HuH-7 (cell line): ENCODE data around the gene ZFPM1.
"Not testable (repeated sequence)": the region's sequence is repeated elsewhere in the genome, so short reads cannot be mapped to it uniquely, and the experiment has no call there.

Experiments used
- DNase-seq: peaks from one replicate; pipeline ENCODE4 v3.0.0; 2011; ENCODE audit warnings: low spot score

The ZFPM1 gene

GRCh38 chr16:88453217-88453531, at the start of gene ZFPM1:
ZFPM1 (plus strand) TSS chr16:88453280; CDS start chr16:88453639, 359 bp downstream.
- no peak for DNase-seq

GRCh38 chr16:88403794-88404581, 49.1 kb upstream of the ZFPM1 start:
- DNase-seq: no peak

GRCh38 chr16:88404769-88405168, 48.3 kb upstream of the ZFPM1 start:
- no peak for DNase-seq

GRCh38 chr16:88405216-88406060, 47.6 kb upstream of the ZFPM1 start:
- no peak for DNase-seq

- DNase-seq: no peak
Observed at GRCh38 chr16:88406096-88407041, 46.7 kb upstream of the ZFPM1 start.

- DNase-seq: no peak
Observed at GRCh38 chr16:88407042-88407420, 46.0 kb upstream of the ZFPM1 start.

- no peak for DNase-seq
Observed at GRCh38 chr16:88407807-88408206, 45.3 kb upstream of the ZFPM1 start.

- no peak for DNase-seq
Observed at GRCh38 chr16:88408561-88409142, 44.4 kb upstream of the ZFPM1 start.

GRCh38 chr16:88409296-88410065, 43.6 kb upstream of the ZFPM1 start:
- no peak for DNase-seq

- not testable (repeated sequence) for DNase-seq
Observed at GRCh38 chr16:88410297-88410968, 42.6 kb upstream of the ZFPM1 start.

GRCh38 chr16:88411951-88412576, 41.0 kb upstream of the ZFPM1 start:
- DNase-seq: no peak

GRCh38 chr16:88412766-88413165, 40.3 kb upstream of the ZFPM1 start:
- no peak for DNase-seq

GRCh38 chr16:88413231-88413630, 39.8 kb upstream of the ZFPM1 start:
- no peak for DNase-seq

GRCh38 chr16:88413631-88414030, 39.4 kb upstream of the ZFPM1 start:
- no peak for DNase-seq

- no peak for DNase-seq
Observed at GRCh38 chr16:88414521-88415380, 38.3 kb upstream of the ZFPM1 start.

GRCh38 chr16:88415381-88415705, 37.7 kb upstream of the ZFPM1 start:
- no peak for DNase-seq

- no peak for DNase-seq
Observed at GRCh38 chr16:88415713-88416323, 37.3 kb upstream of the ZFPM1 start.

- no peak for DNase-seq
Observed at GRCh38 chr16:88416686-88417085, 36.4 kb upstream of the ZFPM1 start.
